ENCODE data around the gene STK32B. TPM values are rescaled to one million over a fixed set of nuclear protein-coding genes. Genes with fewer than 3 reads are reported as not detected.
A peak's percentile ranks its signal among the peaks of the same experiment; 100 is the strongest.

The STK32B gene
- total and polyA plus RNA-seq, 11 donors: 0.08 to 2.0 (median 0.25) TPM

GRCh38 chr4:5032813-5033212, 18.5 kb upstream of the STK32B start:
- H3K4me1 ChIP-seq: peaks cover 0 to 42% (median 10%) of the 10 kb centered on the region in 12 donors
- peak overlapping the region in 1 of 12 donors; percentile 27 for H3K4me3 ChIP-seq
- intact Hi-C loops (cut with DNase I): no loop called here
- DNase-seq (no peak), ATAC-seq (no peak)
- no peaks in the 10 kb centered on the region for H3K36me3 ChIP-seq
- peak overlapping the region in 6 of 12 donors; percentile 17 to 83 (median 30) for H3K27ac ChIP-seq
- peaks cover 0 to under 1% (median 0%) of the 10 kb centered on the region in 9 donors for H3K27me3 ChIP-seq
- no peaks in the 10 kb centered on the region for H3K9me3 ChIP-seq
- 61 to 86% (median 61%) methylated on average over 5 of the region's 5 CpGs for WGBS, 4 donors
- no peak for TF ChIP-seq CTCF (IDR thresholded peaks at IDR 0.05)
- no peak for TF ChIP-seq POLR2A (IDR thresholded peaks at IDR 0.05)

- peak in 4 of 5 donors; percentile 33 to 55 (median 41) for DNase-seq
These were observed 17.9 kb upstream of the STK32B start for GRCh38 chr4:5033281-5033841.

DNA sequence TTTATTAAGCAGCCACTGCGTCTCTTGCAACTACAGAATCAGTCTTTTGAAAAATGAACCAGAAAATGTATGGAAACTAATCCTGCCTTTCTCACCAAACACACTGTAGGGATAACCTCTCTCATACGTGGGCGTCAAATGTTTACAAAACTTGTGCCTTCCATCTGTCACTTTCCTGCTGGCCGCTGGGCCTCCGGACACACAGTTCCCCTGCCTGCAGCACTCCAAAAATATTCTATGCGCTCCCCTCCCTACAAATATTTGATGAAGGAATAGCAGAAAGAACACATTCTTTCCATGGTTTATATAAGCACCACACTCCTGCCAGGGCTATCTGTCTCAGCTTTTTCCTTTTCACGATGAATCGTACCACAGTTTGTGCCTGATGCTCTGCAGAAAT, 17.1 kb upstream of the STK32B start:
- no peak for ATAC-seq
- no peak for DNase-seq
- no peaks in the 10 kb centered on the region for H3K9me3 ChIP-seq
- H3K4me3 ChIP-seq: no peak overlapping the region
- intact Hi-C loops (cut with DNase I): no loop called here
- 66 to 73% (median 69%) methylated on average over 8 of the region's 8 CpGs for WGBS, 4 donors
- peaks cover 0 to 50% (median 10%) of the 10 kb centered on the region in 12 donors for H3K4me1 ChIP-seq
- H3K27me3 ChIP-seq: no peaks in the 10 kb centered on the region
- H3K27ac ChIP-seq: peak overlapping the region in 1 of 12 donors; percentile 83
- H3K36me3 ChIP-seq: no peaks in the 10 kb centered on the region
- TF ChIP-seq POLR2A (IDR thresholded peaks at IDR 0.05) (no peak), CTCF (IDR thresholded peaks at IDR 0.05) (no peak)

More at GRCh38 chr4:5033281-5033841, 17.9 kb upstream of the STK32B start:
- peak overlapping the region in 1 of 12 donors; percentile 27 for H3K4me3 ChIP-seq
- no peaks in the 10 kb centered on the region for H3K36me3 ChIP-seq
- peaks cover 0 to 48% (median 10%) of the 10 kb centered on the region in 12 donors for H3K4me1 ChIP-seq
- intact Hi-C loops (cut with DNase I): no loop called here
- TF ChIP-seq POLR2A (IDR thresholded peaks at IDR 0.05) (no peak), CTCF (IDR thresholded peaks at IDR 0.05) (no peak)
- H3K27me3 ChIP-seq: no peaks in the 10 kb centered on the region
- H3K27ac ChIP-seq: peak overlapping the region in 7 of 12 donors; percentile 7 to 83 (median 29)
- WGBS, 4 donors: 38 to 44% (median 41%) methylated on average over 10 of the region's 10 CpGs
- ATAC-seq: peak; percentile 55 to 89 (median 81)
- no peaks in the 10 kb centered on the region for H3K9me3 ChIP-seq

GRCh38 chr4:5036239-5036638, 15.0 kb upstream of the STK32B start:
- Histone ChIP-seq H3K4me3 (no peak overlapping the region), H3K27ac (no peak overlapping the region), H3K27me3 (peaks cover 0 to 8% (median 0%) of the 10 kb centered on the region in 9 donors), H3K4me1 (peaks cover 0 to 42% (median 10%) of the 10 kb centered on the region in 12 donors), H3K9me3 (no peaks in the 10 kb centered on the region), H3K36me3 (no peaks in the 10 kb centered on the region)
- 35 to 49% (median 46%) methylated on average over 5 of the region's 5 CpGs for WGBS, 4 donors
- intact Hi-C loops (cut with DNase I): no loop called here
- TF ChIP-seq POLR2A (IDR thresholded peaks at IDR 0.05) (no peak), CTCF (IDR thresholded peaks at IDR 0.05) (no peak)
- DNase-seq (no peak), ATAC-seq (no peak)

Measured in heart left ventricle (tissue), 16 donors.